ENCODE measurements around the gene ITGB5.

Gene ITGB5

GRCh38 chr3:124926426-124927101 lies 39.4 kb upstream of the ITGB5 start:
- TF ChIP-seq CTCF (IDR thresholded peaks at IDR 0.05; ENCODE audit: insufficient read depth, low read depth, low read length, missing control alignments), result no peak
- no peak overlapping the region for H3K4me3 ChIP-seq (ENCODE audit: low read depth, low read length)
- DNase-seq (ENCODE audit: low read depth), result no peak

- TF ChIP-seq CTCF (IDR thresholded peaks at IDR 0.05; ENCODE audit: insufficient read depth, low read depth, low read length, missing control alignments), result no peak
- no peak overlapping the region for H3K4me3 ChIP-seq (ENCODE audit: low read depth, low read length)
- DNase-seq (ENCODE audit: low read depth), result no peak
Observed at GRCh38 chr3:124924741-124925140, 37.6 kb upstream of the ITGB5 start.

GRCh38 chr3:124923833-124924232 lies 36.7 kb upstream of the ITGB5 start:
- TF ChIP-seq CTCF (IDR thresholded peaks at IDR 0.05; ENCODE audit: insufficient read depth, low read depth, low read length, missing control alignments), result peak; percentile 7
- DNase-seq (ENCODE audit: low read depth), result no peak
- no peak overlapping the region for H3K4me3 ChIP-seq (ENCODE audit: low read depth, low read length)

- no peak overlapping the region for H3K4me3 ChIP-seq (ENCODE audit: low read depth, low read length)
- no peak for TF ChIP-seq CTCF (IDR thresholded peaks at IDR 0.05; ENCODE audit: insufficient read depth, low read depth, low read length, missing control alignments)
- DNase-seq (ENCODE audit: low read depth), result no peak
Observed at GRCh38 chr3:124920718-124921117, 33.6 kb upstream of the ITGB5 start.

GRCh38 chr3:124919756-124920155 lies 32.6 kb upstream of the ITGB5 start:
- DNase-seq (ENCODE audit: low read depth), result no peak
- no peak overlapping the region for H3K4me3 ChIP-seq (ENCODE audit: low read depth, low read length)
- TF ChIP-seq CTCF (IDR thresholded peaks at IDR 0.05; ENCODE audit: insufficient read depth, low read depth, low read length, missing control alignments), result no peak

GRCh38 chr3:124918524-124918923 lies 31.4 kb upstream of the ITGB5 start:
- H3K4me3 ChIP-seq (ENCODE audit: low read depth, low read length), result no peak overlapping the region
- TF ChIP-seq CTCF (IDR thresholded peaks at IDR 0.05; ENCODE audit: insufficient read depth, low read depth, low read length, missing control alignments), result no peak
- no peak for DNase-seq (ENCODE audit: low read depth)

GRCh38 chr3:124916837-124917409 lies 29.8 kb upstream of the ITGB5 start:
- H3K4me3 ChIP-seq (ENCODE audit: low read depth, low read length), result no peak overlapping the region
- no peak for TF ChIP-seq CTCF (IDR thresholded peaks at IDR 0.05; ENCODE audit: insufficient read depth, low read depth, low read length, missing control alignments)
- DNase-seq (ENCODE audit: low read depth), result no peak
